Neutrophil (primary cell): ENCODE data around the gene STIMATE.

ENCODE experiments used
- H3K27ac ChIP-seq: fragments of 200-600 bp; sonication (generic); 2 replicates; pipeline ENCODE4 v1.5.1; 2016; ENCODE audit warnings: mild to moderate bottlenecking, moderate library complexity
- H3K27me3 ChIP-seq: fragments of 200-600 bp; sonication (generic); 2 replicates; pipeline ENCODE4 v1.6.0; 2016; ENCODE audit warnings: mild to moderate bottlenecking
- H3K36me3 ChIP-seq: fragments of 200-600 bp; sonication (generic); 2 replicates; pipeline ENCODE4 v1.5.1; 2017
- H3K4me1 ChIP-seq, 2 experiments: fragments of 200-600 bp in 1 of 2; sonication (generic) in 1 of 2; 1 replicate in 1 of 2; 2 replicates in 1 of 2; pipeline versions ENCODE4 v1.5.1 to v1.6.1; 2013 to 2016; ENCODE audit warnings: low read depth in 1 of 2, low read length in 1 of 2, mild to moderate bottlenecking in 1 of 2, moderate library complexity in 1 of 2; ENCODE audit not compliant: control insufficient read depth in 1 of 2, insufficient read depth in 1 of 2
- H3K4me3 ChIP-seq, 2 experiments: fragments of 200-600 bp in 1 of 2; sonication (generic) in 1 of 2; 1 replicate in 1 of 2; 2 replicates in 1 of 2; pipeline ENCODE4 v1.5.1; 2013 to 2016; ENCODE audit warnings: low read depth in 1 of 2, low read length in 1 of 2, mild to moderate bottlenecking in 1 of 2, moderate library complexity in 1 of 2
- H3K9me3 ChIP-seq: fragments of 200-600 bp; sonication (generic); 2 replicates; pipeline ENCODE4 v1.5.1; 2016
- TF ChIP-seq, protein P1 (sequence below): fragments of 200-600 bp; sonication (generic); IDR thresholded peaks from 2 replicates; pipeline ENCODE4 v1.5.1; 2016; ENCODE audit warnings: antibody characterized with exemption

Gene STIMATE

DNA sequence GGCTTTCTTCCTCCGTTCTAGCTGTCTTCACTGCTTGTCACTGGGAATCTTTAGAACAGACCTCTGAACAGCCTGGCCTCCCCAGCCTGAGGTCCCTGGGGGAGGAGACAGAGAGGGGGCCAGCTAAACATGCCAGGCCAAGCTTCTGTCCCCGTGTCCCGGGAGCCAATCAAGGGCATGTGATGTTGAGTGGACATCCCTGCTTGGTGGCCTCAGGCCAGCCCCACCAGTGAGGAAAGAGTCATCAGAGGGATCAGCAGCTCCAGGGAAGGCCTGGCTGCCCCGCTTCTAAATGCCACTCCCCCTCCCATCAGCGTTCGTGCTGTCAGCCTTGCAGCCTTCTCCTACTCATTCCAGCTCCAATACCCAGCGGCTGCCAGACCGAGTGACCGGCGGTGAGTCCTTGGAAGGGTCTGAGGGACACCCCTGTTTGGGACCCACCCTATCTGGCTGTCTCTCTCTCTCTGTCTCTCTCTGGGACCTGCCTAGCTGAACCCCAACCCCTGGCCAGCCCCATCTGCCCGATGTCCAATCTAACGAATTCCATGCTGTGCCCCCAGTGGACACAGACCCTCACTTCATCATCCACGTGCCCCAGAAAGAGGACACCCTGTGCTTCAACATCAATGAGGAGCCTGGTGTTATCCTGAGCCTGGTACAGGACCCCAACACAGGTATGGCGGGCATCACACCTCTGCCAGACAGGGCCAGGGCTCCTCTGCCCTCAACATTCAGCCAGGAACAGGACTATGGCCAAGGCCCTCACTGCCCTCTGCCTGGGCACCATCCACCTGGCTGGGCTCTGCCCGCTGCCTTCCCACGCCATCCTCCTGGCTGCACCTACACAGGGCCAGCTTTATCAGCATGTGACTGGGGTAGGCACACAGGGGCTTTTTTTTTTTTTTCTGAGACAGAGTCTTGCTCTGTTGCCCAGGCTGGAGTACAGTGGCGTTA is 109.4 kb downstream of the STIMATE start:
- no peak overlapping the region for H3K4me3 ChIP-seq
- TF ChIP-seq, protein P1, sequence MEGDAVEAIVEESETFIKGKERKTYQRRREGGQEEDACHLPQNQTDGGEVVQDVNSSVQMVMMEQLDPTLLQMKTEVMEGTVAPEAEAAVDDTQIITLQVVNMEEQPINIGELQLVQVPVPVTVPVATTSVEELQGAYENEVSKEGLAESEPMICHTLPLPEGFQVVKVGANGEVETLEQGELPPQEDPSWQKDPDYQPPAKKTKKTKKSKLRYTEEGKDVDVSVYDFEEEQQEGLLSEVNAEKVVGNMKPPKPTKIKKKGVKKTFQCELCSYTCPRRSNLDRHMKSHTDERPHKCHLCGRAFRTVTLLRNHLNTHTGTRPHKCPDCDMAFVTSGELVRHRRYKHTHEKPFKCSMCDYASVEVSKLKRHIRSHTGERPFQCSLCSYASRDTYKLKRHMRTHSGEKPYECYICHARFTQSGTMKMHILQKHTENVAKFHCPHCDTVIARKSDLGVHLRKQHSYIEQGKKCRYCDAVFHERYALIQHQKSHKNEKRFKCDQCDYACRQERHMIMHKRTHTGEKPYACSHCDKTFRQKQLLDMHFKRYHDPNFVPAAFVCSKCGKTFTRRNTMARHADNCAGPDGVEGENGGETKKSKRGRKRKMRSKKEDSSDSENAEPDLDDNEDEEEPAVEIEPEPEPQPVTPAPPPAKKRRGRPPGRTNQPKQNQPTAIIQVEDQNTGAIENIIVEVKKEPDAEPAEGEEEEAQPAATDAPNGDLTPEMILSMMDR, result no peak
- H3K27me3 ChIP-seq, result no peaks in the 10 kb centered on the region
- no peaks in the 10 kb centered on the region for H3K9me3 ChIP-seq
- no peaks in the 10 kb centered on the region for H3K36me3 ChIP-seq
- no peak overlapping the region for H3K27ac ChIP-seq
- no peaks in the 10 kb centered on the region for H3K4me1 ChIP-seq

DNA sequence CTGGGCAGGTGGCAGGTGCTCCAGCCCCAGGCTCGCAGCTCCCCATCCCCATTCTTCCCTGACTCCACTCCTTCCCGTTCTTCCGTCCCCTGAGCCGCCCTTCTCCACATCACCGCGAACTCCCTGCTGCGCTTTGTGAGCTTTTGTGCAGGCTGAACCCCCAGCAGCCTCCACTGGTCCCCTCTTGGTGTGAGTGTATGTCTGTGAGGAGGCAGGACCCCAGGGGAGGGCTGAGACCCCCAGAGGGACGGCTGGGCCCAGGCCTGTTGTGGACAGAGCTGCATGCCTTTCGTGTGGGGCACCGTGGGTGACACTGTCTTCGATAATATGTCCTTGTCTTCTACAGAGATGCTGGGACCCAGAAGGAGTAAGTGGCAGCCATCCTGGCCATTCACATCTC is 110.1 kb downstream of the STIMATE start:
- no peak overlapping the region for H3K4me3 ChIP-seq
- H3K27me3 ChIP-seq, result no peaks in the 10 kb centered on the region
- no peak overlapping the region for H3K27ac ChIP-seq
- H3K36me3 ChIP-seq, result no peaks in the 10 kb centered on the region
- H3K9me3 ChIP-seq, result no peaks in the 10 kb centered on the region
- H3K4me1 ChIP-seq, result no peaks in the 10 kb centered on the region
- TF ChIP-seq, protein P1, result no peak
